ENCODE measurements around the gene DPP4. TPM values are rescaled to one million over a fixed set of nuclear protein-coding genes. Genes with fewer than 3 reads are reported as not detected.

DPP4 gene
- polyA plus RNA-seq, 1 donor = 145 TPM

- no peak for DNase-seq
- Histone ChIP-seq H3K27ac (ENCODE audit: low read length) (no peak overlapping the region), H3K4me3 (ENCODE audit: low read length) (no peak overlapping the region), H3K9me3 (ENCODE audit: control insufficient read depth, low read depth, low read length) (no peaks in the 10 kb centered on the region), H3K36me3 (ENCODE audit: control insufficient read depth, insufficient read depth, low read length) (peaks cover 55% of the 10 kb centered on the region), H3K4me1 (ENCODE audit: control insufficient read depth, insufficient read depth, low read length) (no peaks in the 10 kb centered on the region), H3K27me3 (ENCODE audit: control insufficient read depth, insufficient read depth, low read length) (no peaks in the 10 kb centered on the region)
- WGBS (ENCODE audit: insufficient coverage, low lambda C conversion rate) = no CpG with 5 or more reads among the region's 1 CpG
These were observed 32.5 kb downstream of the DPP4 start for GRCh38 chr2:162041485-162041884.

- no peak for DNase-seq
- Histone ChIP-seq H3K36me3 (ENCODE audit: control insufficient read depth, insufficient read depth, low read length) (peaks cover 49% of the 10 kb centered on the region), H3K27me3 (ENCODE audit: control insufficient read depth, insufficient read depth, low read length) (no peaks in the 10 kb centered on the region), H3K27ac (ENCODE audit: low read length) (no peak overlapping the region), H3K4me3 (ENCODE audit: low read length) (no peak overlapping the region), H3K4me1 (ENCODE audit: control insufficient read depth, insufficient read depth, low read length) (no peaks in the 10 kb centered on the region), H3K9me3 (ENCODE audit: control insufficient read depth, low read depth, low read length) (no peaks in the 10 kb centered on the region)
These were observed 35.3 kb downstream of the DPP4 start for GRCh38 chr2:162038725-162039124.

GRCh38 chr2:162037886-162038285, 36.1 kb downstream of the DPP4 start:
- no peak overlapping the region for H3K27ac ChIP-seq (ENCODE audit: low read length)
- no CpG with 5 or more reads among the region's 1 CpG for WGBS (ENCODE audit: insufficient coverage, low lambda C conversion rate)
- H3K4me1 ChIP-seq (ENCODE audit: control insufficient read depth, insufficient read depth, low read length) = no peaks in the 10 kb centered on the region
- no peak for DNase-seq
- peaks cover 47% of the 10 kb centered on the region for H3K36me3 ChIP-seq (ENCODE audit: control insufficient read depth, insufficient read depth, low read length)
- H3K9me3 ChIP-seq (ENCODE audit: control insufficient read depth, low read depth, low read length) = no peaks in the 10 kb centered on the region
- H3K27me3 ChIP-seq (ENCODE audit: control insufficient read depth, insufficient read depth, low read length) = no peaks in the 10 kb centered on the region
- H3K4me3 ChIP-seq (ENCODE audit: low read length) = no peak overlapping the region

- WGBS (ENCODE audit: insufficient coverage, low lambda C conversion rate) = 86% methylated on average over 2 of the region's 3 CpGs
- Histone ChIP-seq H3K4me3 (ENCODE audit: low read length) (no peak overlapping the region), H3K27me3 (ENCODE audit: control insufficient read depth, insufficient read depth, low read length) (no peaks in the 10 kb centered on the region), H3K36me3 (ENCODE audit: control insufficient read depth, insufficient read depth, low read length) (peaks cover 45% of the 10 kb centered on the region), H3K9me3 (ENCODE audit: control insufficient read depth, low read depth, low read length) (no peaks in the 10 kb centered on the region), H3K27ac (ENCODE audit: low read length) (no peak overlapping the region), H3K4me1 (ENCODE audit: control insufficient read depth, insufficient read depth, low read length) (no peaks in the 10 kb centered on the region)
- no peak for DNase-seq
These were observed 36.8 kb downstream of the DPP4 start for GRCh38 chr2:162037028-162037795.

- H3K4me3 ChIP-seq (ENCODE audit: low read length) = no peak overlapping the region
- DNase-seq = no peak
- WGBS (ENCODE audit: insufficient coverage, low lambda C conversion rate) = no CpG with 5 or more reads among the region's 3 CpGs
- peaks cover 48% of the 10 kb centered on the region for H3K36me3 ChIP-seq (ENCODE audit: control insufficient read depth, insufficient read depth, low read length)
- H3K27ac ChIP-seq (ENCODE audit: low read length) = no peak overlapping the region
- H3K4me1 ChIP-seq (ENCODE audit: control insufficient read depth, insufficient read depth, low read length) = no peaks in the 10 kb centered on the region
- H3K27me3 ChIP-seq (ENCODE audit: control insufficient read depth, insufficient read depth, low read length) = no peaks in the 10 kb centered on the region
- H3K9me3 ChIP-seq (ENCODE audit: control insufficient read depth, low read depth, low read length) = no peaks in the 10 kb centered on the region
These were observed 38.0 kb downstream of the DPP4 start for GRCh38 chr2:162035981-162036380.

GRCh38 chr2:162030363-162031190, 43.4 kb downstream of the DPP4 start:
- Histone ChIP-seq H3K4me1 (ENCODE audit: control insufficient read depth, insufficient read depth, low read length) (peaks cover 6% of the 10 kb centered on the region), H3K27ac (ENCODE audit: low read length) (no peak overlapping the region), H3K36me3 (ENCODE audit: control insufficient read depth, insufficient read depth, low read length) (peaks cover 55% of the 10 kb centered on the region), H3K9me3 (ENCODE audit: control insufficient read depth, low read depth, low read length) (no peaks in the 10 kb centered on the region), H3K4me3 (ENCODE audit: low read length) (no peak overlapping the region), H3K27me3 (ENCODE audit: control insufficient read depth, insufficient read depth, low read length) (no peaks in the 10 kb centered on the region)
- 100% methylated on average over 1 of the region's 9 CpGs for WGBS (ENCODE audit: insufficient coverage, low lambda C conversion rate)
- DNase-seq = no peak

GRCh38 chr2:162029287-162029901, 44.6 kb downstream of the DPP4 start:
- peaks cover 52% of the 10 kb centered on the region for H3K36me3 ChIP-seq (ENCODE audit: control insufficient read depth, insufficient read depth, low read length)
- DNase-seq = no peak
- no CpG with 5 or more reads among the region's 9 CpGs for WGBS (ENCODE audit: insufficient coverage, low lambda C conversion rate)

GRCh38 chr2:162028511-162028910, 45.5 kb downstream of the DPP4 start:
- no peak for DNase-seq
- H3K36me3 ChIP-seq (ENCODE audit: control insufficient read depth, insufficient read depth, low read length) = peaks cover 57% of the 10 kb centered on the region
- peaks cover 6% of the 10 kb centered on the region for H3K4me1 ChIP-seq (ENCODE audit: control insufficient read depth, insufficient read depth, low read length)
- H3K27me3 ChIP-seq (ENCODE audit: control insufficient read depth, insufficient read depth, low read length) = no peaks in the 10 kb centered on the region
- no CpG with 5 or more reads among the region's 4 CpGs for WGBS (ENCODE audit: insufficient coverage, low lambda C conversion rate)
- H3K4me3 ChIP-seq (ENCODE audit: low read length) = no peak overlapping the region
- H3K9me3 ChIP-seq (ENCODE audit: control insufficient read depth, low read depth, low read length) = no peaks in the 10 kb centered on the region
- no peak overlapping the region for H3K27ac ChIP-seq (ENCODE audit: low read length)

More at GRCh38 chr2:162029287-162029901, 44.6 kb downstream of the DPP4 start:
- Histone ChIP-seq H3K4me3 (ENCODE audit: low read length) (no peak overlapping the region), H3K27ac (ENCODE audit: low read length) (no peak overlapping the region), H3K4me1 (ENCODE audit: control insufficient read depth, insufficient read depth, low read length) (peaks cover 6% of the 10 kb centered on the region), H3K27me3 (ENCODE audit: control insufficient read depth, insufficient read depth, low read length) (no peaks in the 10 kb centered on the region), H3K9me3 (ENCODE audit: control insufficient read depth, low read depth, low read length) (no peaks in the 10 kb centered on the region)

GRCh38 chr2:162025121-162025911, 48.7 kb downstream of the DPP4 start:
- no peak overlapping the region for H3K27ac ChIP-seq (ENCODE audit: low read length)
- DNase-seq = no peak
- H3K9me3 ChIP-seq (ENCODE audit: control insufficient read depth, low read depth, low read length) = no peaks in the 10 kb centered on the region
- H3K36me3 ChIP-seq (ENCODE audit: control insufficient read depth, insufficient read depth, low read length) = peaks cover 42% of the 10 kb centered on the region
- no peak overlapping the region for H3K4me3 ChIP-seq (ENCODE audit: low read length)
- no peaks in the 10 kb centered on the region for H3K27me3 ChIP-seq (ENCODE audit: control insufficient read depth, insufficient read depth, low read length)
- 67% methylated on average over 1 of the region's 6 CpGs for WGBS (ENCODE audit: insufficient coverage, low lambda C conversion rate)
- peaks cover 6% of the 10 kb centered on the region for H3K4me1 ChIP-seq (ENCODE audit: control insufficient read depth, insufficient read depth, low read length)

All from large intestine (tissue), 3 donors.